HG03135 (cell line): ENCODE measurements around the gene TMEM129.

Experiments
- ATAC-seq: cut with Tn5 transposase; IDR thresholded peaks from one replicate; pipeline ENCODE4 v1.9.1; 2021; ENCODE audit warnings: mild to moderate bottlenecking, moderate library complexity; ENCODE audit not compliant: unreplicated experiment

Gene TMEM129

GRCh38 chr4:1721666-1722550, 785 bp upstream of the TMEM129 start:
- ATAC-seq: peak; percentile 4

- ATAC-seq: peak; percentile 15
Measured at GRCh38 chr4:1720163-1720983, 750 bp downstream of the TMEM129 start.

- ATAC-seq: no peak
Measured at GRCh38 chr4:1718095-1718850, 2.9 kb downstream of the TMEM129 start.

DNA sequence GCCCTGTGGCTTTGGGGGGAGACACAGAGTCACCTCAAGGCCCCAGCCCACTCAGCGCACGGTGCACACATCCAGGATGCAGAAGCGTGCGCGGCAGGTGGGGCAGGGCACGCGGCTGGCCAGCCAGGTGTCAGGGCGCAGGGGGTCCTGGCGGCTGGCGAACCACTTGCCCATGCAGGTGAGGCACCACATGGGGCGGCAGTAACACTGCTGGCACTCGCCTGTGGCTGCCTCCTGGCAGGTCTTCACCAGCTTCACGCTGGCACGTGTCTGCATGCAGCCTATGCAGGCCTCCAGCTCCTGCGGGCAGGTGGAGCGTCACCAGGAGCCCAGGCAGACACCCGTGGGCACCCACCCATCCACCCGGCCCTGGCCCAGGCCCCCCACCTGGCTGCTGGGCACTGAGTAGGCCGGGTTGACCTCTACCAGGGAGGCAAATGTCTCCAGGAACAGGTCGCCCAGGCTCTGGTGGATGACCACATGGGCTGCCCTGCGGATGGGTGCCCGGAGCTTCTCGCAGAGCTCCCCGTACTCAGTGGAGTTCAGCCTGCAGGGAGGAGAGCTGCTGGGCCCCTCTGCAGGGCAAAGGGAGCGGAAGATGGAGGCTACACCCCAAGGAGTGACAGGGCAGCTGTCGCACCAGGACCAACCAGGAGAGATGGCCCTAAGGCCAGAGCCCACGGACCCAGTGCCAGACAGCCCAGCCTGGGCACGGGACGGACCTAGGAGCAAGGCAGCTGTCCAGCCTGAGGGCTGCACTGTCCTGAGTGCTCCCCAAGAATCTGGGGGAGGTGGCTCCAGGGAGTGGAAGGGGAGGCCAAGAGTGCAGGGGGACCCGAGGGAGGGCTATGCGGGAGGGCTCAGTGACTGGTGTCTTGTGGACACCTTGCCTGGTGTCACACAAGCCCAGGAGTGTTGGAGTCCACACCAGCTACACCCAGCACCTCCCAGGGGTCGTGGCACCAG, 3.7 kb downstream of the TMEM129 start:
- ATAC-seq: no peak

DNA sequence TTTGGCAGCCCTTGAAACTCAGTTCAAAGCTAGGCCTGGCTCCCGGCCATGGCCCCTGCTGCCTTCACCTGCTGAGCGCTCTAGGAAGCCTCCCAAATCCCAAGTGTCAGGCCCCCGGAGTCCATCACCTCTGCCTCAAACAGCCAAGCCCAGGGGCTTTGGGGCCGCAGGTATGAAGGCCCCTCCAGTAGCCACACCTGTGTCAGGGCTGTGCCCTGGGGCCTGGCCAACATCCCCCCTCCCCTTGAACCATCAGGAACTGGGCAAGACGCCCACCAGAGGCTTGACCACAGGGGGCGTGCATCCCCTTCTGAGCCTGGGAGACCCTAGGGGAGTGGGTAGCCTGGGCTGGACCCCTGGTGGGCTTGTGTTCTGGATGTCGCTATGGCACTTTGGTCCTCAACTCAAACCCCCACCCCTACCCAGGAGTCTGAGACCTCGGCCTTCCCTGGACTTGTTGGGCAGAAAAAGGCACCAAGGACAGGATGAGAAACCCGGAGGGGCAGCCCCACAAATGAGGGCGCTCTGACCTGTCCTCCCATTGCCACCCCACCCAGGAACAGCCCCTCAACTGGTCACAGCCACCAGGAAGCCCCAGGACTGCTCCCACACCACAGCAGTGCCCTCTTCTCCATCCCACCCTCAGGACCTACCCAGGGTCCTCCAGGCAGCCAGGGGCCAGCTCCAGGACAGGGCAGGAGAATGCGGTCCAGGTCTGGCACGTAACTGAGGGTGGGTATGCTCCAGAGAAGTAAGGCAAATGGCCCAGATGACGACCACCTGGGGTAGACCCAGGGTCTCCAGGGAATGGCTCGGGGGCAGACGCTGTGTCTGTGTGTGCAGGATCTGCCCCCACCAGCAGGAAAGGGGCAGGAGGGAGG, 4.8 kb downstream of the TMEM129 start:
- ATAC-seq: no peak

DNA sequence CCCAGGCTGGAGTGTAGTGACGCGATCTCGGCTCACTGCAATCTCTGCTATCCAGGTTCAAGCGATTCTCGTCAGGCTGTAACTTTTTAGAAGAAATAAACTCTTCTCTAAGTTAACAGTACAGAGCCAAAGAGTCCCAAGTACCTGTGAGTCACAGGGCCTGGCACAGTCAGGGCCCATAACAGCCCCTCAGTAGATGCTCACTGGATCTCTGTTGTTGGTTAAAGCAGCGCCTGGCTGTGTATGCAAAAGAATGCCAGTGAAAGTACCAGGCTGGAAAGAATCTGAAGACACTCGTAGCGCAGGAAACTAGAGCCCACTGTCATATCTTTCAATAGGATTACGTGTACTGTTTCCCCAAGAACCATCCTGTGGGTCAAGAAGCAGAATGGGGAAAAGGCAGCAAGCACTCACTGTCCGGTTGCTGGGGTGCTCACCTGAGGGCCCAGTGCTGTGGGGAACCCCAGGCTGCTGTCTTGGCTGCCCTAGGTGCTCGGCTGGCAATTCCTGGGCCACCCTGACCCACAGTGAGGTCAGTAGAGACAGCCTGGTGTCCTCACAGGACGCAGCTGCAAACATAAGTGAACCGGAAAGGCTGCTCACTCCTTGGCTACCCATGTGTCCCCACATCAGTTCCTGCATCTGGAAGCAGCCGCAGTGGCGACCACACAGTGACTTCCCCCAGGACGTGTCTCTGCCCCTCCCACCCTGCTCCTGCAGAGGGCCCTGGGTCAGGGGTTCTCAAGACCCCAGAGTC, 5.9 kb downstream of the TMEM129 start:
- ATAC-seq: no peak

DNA sequence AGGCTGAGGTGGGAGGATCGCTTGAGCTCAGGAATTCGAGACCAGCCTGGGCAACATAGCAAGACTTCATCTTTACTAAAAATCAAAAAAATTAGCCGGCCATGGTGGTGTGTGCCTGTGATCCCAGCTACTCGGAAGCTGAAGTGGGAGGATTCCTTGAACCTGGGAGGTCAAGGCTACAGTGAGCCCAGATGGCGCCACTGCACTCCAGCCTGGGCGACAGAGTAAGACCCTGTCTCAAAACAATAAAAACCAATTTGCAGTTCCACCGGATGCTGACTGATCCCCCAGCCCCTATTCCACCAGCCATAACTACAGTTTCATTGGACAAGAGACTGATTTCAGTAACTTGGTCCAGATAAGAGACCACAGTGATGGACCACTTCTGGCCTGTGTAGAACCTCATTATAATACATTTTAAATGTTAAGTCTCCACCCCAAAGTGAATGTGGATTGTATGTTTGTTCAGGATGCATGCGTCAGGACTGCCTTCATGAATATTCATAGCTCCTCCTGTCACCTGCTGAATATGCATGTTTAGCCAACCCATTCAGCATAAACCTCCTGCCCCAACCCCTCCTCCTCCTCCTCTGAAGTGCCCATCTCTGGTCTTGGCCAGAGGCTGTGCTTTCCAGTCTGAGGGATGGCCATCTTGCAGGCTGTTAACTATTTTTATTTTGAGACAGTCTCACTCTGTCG, 6.7 kb downstream of the TMEM129 start:
- no peak for ATAC-seq

DNA sequence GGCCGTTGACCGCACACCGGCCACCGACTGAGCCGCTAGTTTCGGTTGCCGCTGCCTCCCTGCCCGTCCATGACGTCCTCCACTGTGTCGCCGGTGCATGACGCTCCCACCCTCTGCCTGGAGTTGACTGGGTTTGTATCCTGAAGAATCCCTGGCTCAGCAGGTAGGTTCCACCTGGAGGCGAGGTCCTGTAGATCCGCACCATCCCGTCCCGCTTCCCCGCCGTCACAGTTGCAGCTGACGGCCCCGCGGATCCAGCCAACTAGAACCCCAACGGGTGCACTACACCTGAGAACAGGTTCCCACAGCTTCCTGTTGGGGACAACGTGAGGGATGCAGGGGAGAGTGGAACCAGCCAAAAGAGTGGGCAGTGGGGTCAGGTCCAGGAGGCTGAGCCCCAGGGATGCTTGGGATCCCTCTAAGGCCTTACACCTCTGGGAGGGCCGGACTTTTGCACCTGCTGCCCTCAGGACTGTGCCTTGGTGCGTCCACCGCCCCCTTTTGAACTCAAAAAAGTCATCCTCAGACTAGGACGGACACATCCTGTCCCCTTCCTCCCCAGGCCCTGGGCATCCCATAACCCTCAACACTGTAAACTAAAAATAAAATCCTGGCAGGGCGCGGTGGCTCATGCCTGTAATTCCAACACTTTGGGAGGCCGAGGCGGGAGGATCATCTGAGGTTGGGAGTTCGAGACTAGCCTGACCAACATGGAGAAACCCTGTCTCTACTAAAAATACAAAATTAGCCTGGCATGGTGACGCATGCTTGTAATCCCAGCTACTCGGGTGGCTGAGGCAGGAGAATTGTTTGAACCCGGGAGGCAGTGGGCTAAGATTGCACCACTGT, 7.9 kb downstream of the TMEM129 start:
- no peak for ATAC-seq

DNA sequence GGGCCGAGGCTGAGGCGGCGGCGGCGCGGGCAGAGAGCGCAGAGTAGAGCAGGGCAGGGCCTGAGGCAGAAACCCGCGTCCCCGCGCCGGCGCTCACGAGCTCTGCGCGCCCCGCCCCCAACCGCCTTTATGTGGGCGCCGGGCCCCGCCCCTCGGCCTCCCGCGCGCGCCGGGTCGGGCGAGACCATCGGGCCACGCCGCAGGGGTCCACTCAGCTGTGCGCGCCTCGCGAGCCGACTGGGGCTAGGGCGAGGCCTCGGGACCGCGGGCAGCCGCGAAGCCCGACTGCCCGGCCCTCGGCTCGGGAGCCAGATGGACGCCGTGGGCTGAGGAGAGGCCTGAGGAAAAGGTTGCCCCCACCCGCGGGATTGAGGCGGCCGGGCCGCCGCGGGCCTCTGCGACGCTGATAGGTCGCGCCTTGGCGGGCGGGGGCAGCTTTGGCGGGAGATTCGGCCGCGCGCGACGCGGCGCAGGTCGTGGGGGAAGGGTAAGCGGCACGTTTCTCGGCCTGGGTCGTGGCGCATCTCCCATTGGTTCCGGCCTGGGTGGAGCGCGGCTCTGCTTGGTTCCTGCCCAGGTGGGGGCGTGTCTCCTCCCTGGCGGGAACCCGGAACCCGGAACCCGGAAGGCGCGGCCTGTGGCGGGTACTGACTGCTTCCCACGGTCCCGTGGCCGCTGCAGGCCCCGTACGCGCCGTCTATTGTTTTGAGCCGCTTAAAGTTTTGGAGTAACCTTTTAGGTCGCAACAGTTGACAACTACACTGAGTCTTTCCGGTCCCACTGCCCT, 8.7 kb downstream of the TMEM129 start, which contains the start of gene SLBP:
Gene SLBP, minus strand, starts transcription at position 104 of the 787 bp plus-strand sequence. CDS start 131 bp downstream, outside the sequence.
- ATAC-seq: peak; percentile 73

- peak; percentile 14 for ATAC-seq
Measured at GRCh38 chr4:1711571-1712215, 9.4 kb downstream of the TMEM129 start.

- no peak for ATAC-seq
Measured at GRCh38 chr4:1711055-1711570, 10.0 kb downstream of the TMEM129 start.

DNA sequence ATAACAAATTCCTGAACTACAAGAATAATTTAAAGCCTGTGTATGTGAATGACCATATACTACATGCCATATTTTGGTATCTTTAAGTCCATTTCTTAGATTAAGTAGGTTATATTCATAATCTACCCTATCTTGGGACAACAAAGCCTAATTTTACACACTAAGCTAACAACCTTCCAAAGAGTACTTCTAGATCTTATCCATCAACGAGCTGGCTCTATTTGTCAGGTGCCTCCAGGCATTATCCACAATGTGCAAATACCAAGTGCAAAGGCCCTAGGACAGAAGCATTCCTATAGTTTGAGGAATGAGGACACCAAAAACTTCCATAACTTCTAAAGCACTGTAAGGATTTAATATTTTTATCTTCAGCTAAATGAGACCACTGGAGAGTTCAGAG, 12.5 kb downstream of the TMEM129 start:
- no peak for ATAC-seq

- ATAC-seq: no peak
Measured at GRCh38 chr4:1706358-1706757, 14.8 kb downstream of the TMEM129 start.

- ATAC-seq: no peak
Measured at GRCh38 chr4:1705732-1706131, 15.4 kb downstream of the TMEM129 start.

DNA sequence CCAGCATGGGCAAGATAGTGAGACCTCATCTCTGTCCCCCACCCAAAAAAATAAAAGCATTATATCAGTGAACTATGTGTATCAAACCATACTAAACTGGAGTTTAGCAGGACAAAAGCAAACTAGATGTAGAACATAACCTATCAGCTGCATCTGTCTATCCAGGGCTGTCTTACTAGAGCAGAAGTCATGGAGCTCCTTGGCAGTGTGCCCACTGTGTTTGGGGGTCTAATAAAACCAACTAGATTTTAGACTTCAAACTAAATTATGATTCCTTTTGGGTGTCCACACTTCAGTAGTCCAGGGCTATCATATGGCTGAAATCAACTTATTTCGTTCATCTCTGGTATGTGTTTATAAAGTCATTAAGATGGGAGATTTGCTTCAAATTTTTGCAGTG, 17.3 kb downstream of the TMEM129 start:
- no peak for ATAC-seq
